Measurements from ENCODE around the gene CCNL2.
A peak's percentile ranks its signal among the peaks of the same experiment; 100 is the strongest.
"Not testable (repeated sequence)": the region's sequence is repeated elsewhere in the genome, so short reads cannot be mapped to it uniquely, and the experiment has no call there.

Gene CCNL2

GRCh38 chr1:1432274-1432950 lies 33.3 kb upstream of the CCNL2 start:
- Histone ChIP-seq H3K27me3 (ENCODE audit: control insufficient read depth in 1 of 2, insufficient read depth in 2 of 2, low read length in 2 of 2) (peaks cover 6 to 12% of the 10 kb centered on the region in 2 donors), H3K36me3 (ENCODE audit: control insufficient read depth in 1 of 2, insufficient read depth in 2 of 2, low read length in 2 of 2) (no peaks in the 10 kb centered on the region), H3K9me3 (ENCODE audit: control insufficient read depth in 1 of 2, low read length in 2 of 2) (no peaks in the 10 kb centered on the region), H3K27ac (ENCODE audit: low read depth, low read length) (peak overlapping the region; percentile 71), H3K4me3 (ENCODE audit: low read depth in 1 of 2, low read length in 2 of 2) (no peak overlapping the region), H3K4me1 (ENCODE audit: control insufficient read depth in 1 of 2, insufficient read depth in 2 of 2, low read length in 2 of 2) (peaks cover 38 to 48% of the 10 kb centered on the region in 2 donors), H3K9ac (ENCODE audit: low read depth in 1 of 2, low read length in 2 of 2) (no peak overlapping the region)

- Histone ChIP-seq H3K36me3 (ENCODE audit: control insufficient read depth in 1 of 2, insufficient read depth in 2 of 2, low read length in 2 of 2) (no peaks in the 10 kb centered on the region), H3K9ac (ENCODE audit: low read depth in 1 of 2, low read length in 2 of 2) (no peak overlapping the region), H3K27me3 (ENCODE audit: control insufficient read depth in 1 of 2, insufficient read depth in 2 of 2, low read length in 2 of 2) (peaks cover 6 to 12% of the 10 kb centered on the region in 2 donors), H3K27ac (ENCODE audit: low read depth, low read length) (peak overlapping the region; percentile 50), H3K4me3 (ENCODE audit: low read depth in 1 of 2, low read length in 2 of 2) (no peak overlapping the region), H3K9me3 (ENCODE audit: control insufficient read depth in 1 of 2, low read length in 2 of 2) (no peaks in the 10 kb centered on the region), H3K4me1 (ENCODE audit: control insufficient read depth in 1 of 2, insufficient read depth in 2 of 2, low read length in 2 of 2) (peaks cover 38 to 47% of the 10 kb centered on the region in 2 donors)
These were observed 32.7 kb upstream of the CCNL2 start for GRCh38 chr1:1431845-1432273.

- H3K9ac ChIP-seq (ENCODE audit: low read depth in 1 of 2, low read length in 2 of 2): no peak overlapping the region
- H3K36me3 ChIP-seq (ENCODE audit: control insufficient read depth in 1 of 2, insufficient read depth in 2 of 2, low read length in 2 of 2): no peaks in the 10 kb centered on the region
- peak overlapping the region; percentile 32 for H3K27ac ChIP-seq (ENCODE audit: low read depth, low read length)
- peaks cover 33 to 41% of the 10 kb centered on the region in 2 donors for H3K4me1 ChIP-seq (ENCODE audit: control insufficient read depth in 1 of 2, insufficient read depth in 2 of 2, low read length in 2 of 2)
- H3K27me3 ChIP-seq (ENCODE audit: control insufficient read depth in 1 of 2, insufficient read depth in 2 of 2, low read length in 2 of 2): peaks cover 6% of the 10 kb centered on the region in 2 donors
- no peak overlapping the region for H3K4me3 ChIP-seq (ENCODE audit: low read depth in 1 of 2, low read length in 2 of 2)
- H3K9me3 ChIP-seq (ENCODE audit: control insufficient read depth in 1 of 2, low read length in 2 of 2): no peaks in the 10 kb centered on the region
These were observed 32.1 kb upstream of the CCNL2 start for GRCh38 chr1:1430992-1431844.

- peaks cover 3 to 5% of the 10 kb centered on the region in 2 donors for H3K27me3 ChIP-seq (ENCODE audit: control insufficient read depth in 1 of 2, insufficient read depth in 2 of 2, low read length in 2 of 2)
- H3K36me3 ChIP-seq (ENCODE audit: control insufficient read depth in 1 of 2, insufficient read depth in 2 of 2, low read length in 2 of 2): no peaks in the 10 kb centered on the region
- H3K9me3 ChIP-seq (ENCODE audit: control insufficient read depth in 1 of 2, low read length in 2 of 2): no peaks in the 10 kb centered on the region
- H3K4me3 ChIP-seq (ENCODE audit: low read depth in 1 of 2, low read length in 2 of 2): no peak overlapping the region
- H3K4me1 ChIP-seq (ENCODE audit: control insufficient read depth in 1 of 2, insufficient read depth in 2 of 2, low read length in 2 of 2): peaks cover 30 to 37% of the 10 kb centered on the region in 2 donors
- no peak overlapping the region for H3K9ac ChIP-seq (ENCODE audit: low read depth in 1 of 2, low read length in 2 of 2)
- peak overlapping the region; percentile 61 for H3K27ac ChIP-seq (ENCODE audit: low read depth, low read length)
These were observed 31.2 kb upstream of the CCNL2 start for GRCh38 chr1:1430114-1430982.

GRCh38 chr1:1429671-1430073 lies 30.5 kb upstream of the CCNL2 start:
- H3K4me1 ChIP-seq (ENCODE audit: control insufficient read depth in 1 of 2, insufficient read depth in 2 of 2, low read length in 2 of 2): peaks cover 24 to 30% of the 10 kb centered on the region in 2 donors
- H3K4me3 ChIP-seq (ENCODE audit: low read depth in 1 of 2, low read length in 2 of 2): no peak overlapping the region
- H3K9ac ChIP-seq (ENCODE audit: low read depth in 1 of 2, low read length in 2 of 2): no peak overlapping the region
- H3K27ac ChIP-seq (ENCODE audit: low read depth, low read length): peak overlapping the region; percentile 61
- no peaks in the 10 kb centered on the region for H3K9me3 ChIP-seq (ENCODE audit: control insufficient read depth in 1 of 2, low read length in 2 of 2)
- peaks cover 3 to 5% of the 10 kb centered on the region in 2 donors for H3K27me3 ChIP-seq (ENCODE audit: control insufficient read depth in 1 of 2, insufficient read depth in 2 of 2, low read length in 2 of 2)
- no peaks in the 10 kb centered on the region for H3K36me3 ChIP-seq (ENCODE audit: control insufficient read depth in 1 of 2, insufficient read depth in 2 of 2, low read length in 2 of 2)

GRCh38 chr1:1428967-1429366 lies 29.8 kb upstream of the CCNL2 start:
- not testable (repeated sequence) for H3K4me3 ChIP-seq (ENCODE audit: low read depth in 1 of 2, low read length in 2 of 2); H3K27ac ChIP-seq (ENCODE audit: low read depth, low read length); H3K9me3 ChIP-seq (ENCODE audit: control insufficient read depth in 1 of 2, low read length in 2 of 2); H3K36me3 ChIP-seq (ENCODE audit: control insufficient read depth in 1 of 2, insufficient read depth in 2 of 2, low read length in 2 of 2); H3K9ac ChIP-seq (ENCODE audit: low read depth in 1 of 2, low read length in 2 of 2); H3K27me3 ChIP-seq (ENCODE audit: control insufficient read depth in 1 of 2, insufficient read depth in 2 of 2, low read length in 2 of 2)
- H3K4me1 ChIP-seq (ENCODE audit: control insufficient read depth in 1 of 2, insufficient read depth in 2 of 2, low read length in 2 of 2): peaks cover 21 to 24% of the 10 kb centered on the region in 2 donors

- H3K27me3 ChIP-seq (ENCODE audit: control insufficient read depth in 1 of 2, insufficient read depth in 2 of 2, low read length in 2 of 2): peaks cover 3 to 5% of the 10 kb centered on the region in 2 donors
- H3K9ac ChIP-seq (ENCODE audit: low read depth in 1 of 2, low read length in 2 of 2): no peak overlapping the region
- H3K9me3 ChIP-seq (ENCODE audit: control insufficient read depth in 1 of 2, low read length in 2 of 2): no peaks in the 10 kb centered on the region
- H3K4me1 ChIP-seq (ENCODE audit: control insufficient read depth in 1 of 2, insufficient read depth in 2 of 2, low read length in 2 of 2): peaks cover 14 to 16% of the 10 kb centered on the region in 2 donors
- no peak overlapping the region for H3K27ac ChIP-seq (ENCODE audit: low read depth, low read length)
- H3K4me3 ChIP-seq (ENCODE audit: low read depth in 1 of 2, low read length in 2 of 2): no peak overlapping the region
- no peaks in the 10 kb centered on the region for H3K36me3 ChIP-seq (ENCODE audit: control insufficient read depth in 1 of 2, insufficient read depth in 2 of 2, low read length in 2 of 2)
These were observed 29.0 kb upstream of the CCNL2 start for GRCh38 chr1:1428174-1428573.

GRCh38 chr1:1427820-1428148 lies 28.6 kb upstream of the CCNL2 start:
- no peak overlapping the region for H3K27ac ChIP-seq (ENCODE audit: low read depth, low read length)
- peaks cover 12 to 14% of the 10 kb centered on the region in 2 donors for H3K4me1 ChIP-seq (ENCODE audit: control insufficient read depth in 1 of 2, insufficient read depth in 2 of 2, low read length in 2 of 2)
- no peaks in the 10 kb centered on the region for H3K36me3 ChIP-seq (ENCODE audit: control insufficient read depth in 1 of 2, insufficient read depth in 2 of 2, low read length in 2 of 2)
- H3K9me3 ChIP-seq (ENCODE audit: control insufficient read depth in 1 of 2, low read length in 2 of 2): no peaks in the 10 kb centered on the region
- H3K4me3 ChIP-seq (ENCODE audit: low read depth in 1 of 2, low read length in 2 of 2): no peak overlapping the region
- no peak overlapping the region for H3K9ac ChIP-seq (ENCODE audit: low read depth in 1 of 2, low read length in 2 of 2)
- H3K27me3 ChIP-seq (ENCODE audit: control insufficient read depth in 1 of 2, insufficient read depth in 2 of 2, low read length in 2 of 2): peaks cover 3 to 5% of the 10 kb centered on the region in 2 donors

- H3K9ac ChIP-seq (ENCODE audit: low read depth in 1 of 2, low read length in 2 of 2): no peak overlapping the region
- H3K4me3 ChIP-seq (ENCODE audit: low read depth in 1 of 2, low read length in 2 of 2): no peak overlapping the region
- H3K9me3 ChIP-seq (ENCODE audit: control insufficient read depth in 1 of 2, low read length in 2 of 2): no peaks in the 10 kb centered on the region
These were observed 28.1 kb upstream of the CCNL2 start for GRCh38 chr1:1427106-1427819.

More at GRCh38 chr1:1427106-1427819, 28.1 kb upstream of the CCNL2 start:
- Histone ChIP-seq H3K36me3 (ENCODE audit: control insufficient read depth in 1 of 2, insufficient read depth in 2 of 2, low read length in 2 of 2) (no peaks in the 10 kb centered on the region), H3K4me1 (ENCODE audit: control insufficient read depth in 1 of 2, insufficient read depth in 2 of 2, low read length in 2 of 2) (peaks cover 7 to 9% of the 10 kb centered on the region in 2 donors), H3K27me3 (ENCODE audit: control insufficient read depth in 1 of 2, insufficient read depth in 2 of 2, low read length in 2 of 2) (peaks cover 3 to 5% of the 10 kb centered on the region in 2 donors), H3K27ac (ENCODE audit: low read depth, low read length) (no peak overlapping the region)
